PFSK-1 (cell line): ENCODE results near the gene INTS3.

Source experiments
- FOXP2 ChIP-seq: optimal IDR thresholded peaks from 2 replicates; pipeline ENCODE3; 2011; ENCODE audit warnings: borderline replicate concordance, control low read depth, inconsistent platforms; ENCODE audit not compliant: insufficient read depth; ENCODE audit errors: extremely low read length, extremely low read depth
- POLR2AphosphoS5 ChIP-seq: IDR thresholded peaks from 2 replicates; pipeline ENCODE4 v1.6.1; 2012; ENCODE audit warnings: low read depth, mild to moderate bottlenecking, control low read depth, low read length, moderate library complexity
- REST ChIP-seq, 2 experiments: IDR thresholded peaks; 2 replicates each; pipeline versions ENCODE4 v1.6.1 to v1.8.0; 2011 to 2012; ENCODE audit warnings: low read depth in 2 of 2, low read length in 2 of 2, control low read depth in 1 of 2, inconsistent platforms in 1 of 2, mild to moderate bottlenecking in 1 of 2, moderate library complexity in 1 of 2; ENCODE audit not compliant: insufficient read depth in 1 of 2
- SIN3A ChIP-seq: IDR thresholded peaks from 2 replicates; pipeline ENCODE4 v1.6.1; 2012; ENCODE audit warnings: mild to moderate bottlenecking, low read length, moderate library complexity, borderline replicate concordance; ENCODE audit not compliant: insufficient read depth
- TAF1 ChIP-seq: IDR thresholded peaks from 2 replicates; pipeline ENCODE4 v1.6.1; 2012; ENCODE audit warnings: low read length, control low read depth, borderline replicate concordance; ENCODE audit not compliant: insufficient read depth

Gene INTS3

DNA sequence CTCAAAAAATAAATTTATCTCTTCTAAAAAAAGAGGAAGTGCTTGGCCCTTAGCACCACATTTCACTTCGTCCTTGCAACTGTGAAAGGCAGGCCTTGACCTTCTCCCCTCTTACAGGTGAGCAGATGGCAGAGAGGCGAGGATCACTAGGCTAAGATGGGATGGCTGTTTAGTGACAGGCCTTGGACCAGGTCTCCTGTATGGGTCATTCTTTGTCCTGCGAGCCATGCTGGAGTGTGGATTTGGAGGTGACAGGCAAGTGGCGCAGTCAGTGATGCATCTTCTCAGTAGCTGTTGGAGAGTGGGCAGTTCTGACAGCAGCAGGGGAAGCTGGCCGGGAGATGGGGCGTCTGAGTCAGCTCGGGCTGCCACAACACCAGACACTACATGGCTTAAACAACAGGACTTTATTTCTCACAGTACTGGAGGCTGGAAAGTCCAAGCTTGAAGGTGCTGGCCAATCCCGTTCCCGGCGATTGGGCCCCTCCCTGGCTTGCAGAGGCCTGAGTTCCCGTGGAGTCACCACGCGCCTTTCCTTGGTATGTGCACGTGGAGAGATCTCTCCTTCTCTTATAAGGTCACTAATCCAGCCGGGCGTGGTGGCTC, 63.9 kb downstream of the INTS3 start:
- no peak for TF ChIP-seq FOXP2
- TF ChIP-seq SIN3A, result no peak
- no peak for TF ChIP-seq REST (IDR thresholded peaks at IDR 0.05; ENCODE audit: insufficient read depth in 1 of 2, low read depth in 2 of 2, low read length in 2 of 2)
- TF ChIP-seq TAF1, result no peak
- no peak for TF ChIP-seq POLR2AphosphoS5

GRCh38 chr1:153792631-153793041, 64.8 kb downstream of the INTS3 start:
- no peak for TF ChIP-seq SIN3A
- TF ChIP-seq POLR2AphosphoS5, result no peak
- no peak for TF ChIP-seq REST (IDR thresholded peaks at IDR 0.05; ENCODE audit: insufficient read depth in 1 of 2, low read depth in 2 of 2, low read length in 2 of 2)
- TF ChIP-seq TAF1, result no peak
- no peak for TF ChIP-seq FOXP2

GRCh38 chr1:153793261-153793972, 65.6 kb downstream of the INTS3 start:
- TF ChIP-seq SIN3A (no peak), POLR2AphosphoS5 (no peak), REST (IDR thresholded peaks at IDR 0.05; ENCODE audit: insufficient read depth in 1 of 2, low read depth in 2 of 2, low read length in 2 of 2) (no peak), TAF1 (no peak), FOXP2 (no peak)

DNA sequence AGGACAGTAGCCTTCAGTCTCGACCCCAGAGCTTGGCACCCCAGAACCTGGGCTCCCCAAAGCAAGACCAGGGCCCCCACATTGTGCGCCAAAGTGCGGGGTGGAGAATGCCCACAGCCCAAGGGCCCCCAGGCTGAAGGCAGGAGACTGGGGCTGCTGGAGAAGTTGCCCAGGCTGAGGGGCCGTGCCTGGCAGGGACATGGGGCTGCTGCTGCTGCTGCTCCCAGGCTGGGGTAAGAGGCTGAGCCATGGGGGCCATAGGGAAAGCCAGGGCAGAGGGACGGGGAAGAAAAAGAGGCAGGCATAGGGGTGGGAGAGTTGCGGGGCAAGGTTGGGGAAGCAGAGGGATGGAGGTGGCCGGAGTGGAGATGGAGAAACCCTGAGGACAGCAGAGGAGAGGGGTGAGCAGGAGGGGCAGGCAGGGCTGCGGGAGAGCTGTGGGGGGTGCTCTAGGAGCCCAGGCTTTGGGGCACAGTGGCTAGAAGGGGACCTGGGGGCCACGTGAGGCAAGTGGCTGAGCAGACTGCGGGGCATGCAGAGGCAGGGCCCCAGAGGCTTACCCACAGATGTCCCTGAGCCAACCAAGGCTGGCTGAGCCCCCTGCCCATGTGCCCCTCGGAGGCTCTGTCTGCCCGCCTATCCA, 66.2 kb downstream of the INTS3 start:
- TF ChIP-seq POLR2AphosphoS5 (no peak), TAF1 (no peak), SIN3A (no peak), REST (IDR thresholded peaks at IDR 0.05; ENCODE audit: insufficient read depth in 1 of 2, low read depth in 2 of 2, low read length in 2 of 2) (no peak), FOXP2 (no peak)
